ENCODE data around the gene BICC1.

- no peak for TF ChIP-seq EZH2 (IDR thresholded peaks at IDR 0.05; ENCODE audit: borderline replicate concordance, low read length)
- no peak for TF ChIP-seq CTCF (IDR thresholded peaks at IDR 0.05; ENCODE audit: low read length)
These were observed 330.2 kb downstream of the BICC1 start for GRCh38 chr10:58842860-58843376.

Data from OCI-LY1 (cell line).